PC-3 (cell line): Measurements from ENCODE around the gene EPM2A. TPM values are rescaled to one million over a fixed set of nuclear protein-coding genes. Genes with fewer than 3 reads are reported as not detected.

Source experiments
- ATAC-seq: fragments of 200-7000 bp; cut with Tn5 transposase; 2 replicates; pipeline ENCODE4 v1.9.1; 2020; ENCODE audit warnings: mild to moderate bottlenecking, moderate library complexity
- BruUV-seq: library from RNA; stranded (reverse); fragments of 400-500 nt; replicated peaks from 2 replicates; lab custom pipeline; 2021; lab: Mats Ljungman, UMichigan
- CTCF ChIA-PET: fragments of 300-600 bp; sonication (Branson Sonifier 250); formaldehyde crosslinking; loops from one replicate; lab custom pipeline; 2022; ENCODE audit warnings: antibody characterized with exemption; lab: Charles Lee
- POLR2A ChIA-PET: fragments of 300-600 bp; sonication (Branson Sonifier 250); formaldehyde crosslinking; loops from one replicate; lab custom pipeline; 2022; ENCODE audit warnings: antibody characterized with exemption; ENCODE audit not compliant: unreplicated experiment; lab: Charles Lee
- DNase-seq: peaks from one replicate; pipeline ENCODE4 v3.0.0-alpha.2; 2015
- H2AFZ ChIP-seq: fragments of 300-600 bp; sonication (generic); 2 replicates; pipeline ENCODE4 v1.6.0; 2016; ENCODE audit warnings: antibody characterized with exemption, low read length
- H3F3A ChIP-seq: fragments of 300-600 bp; sonication (generic); one replicate; pipeline ENCODE4 v1.6.0; 2017; ENCODE audit warnings: antibody characterized with exemption, low read length, control low read depth, mild to moderate bottlenecking; ENCODE audit not compliant: unreplicated experiment
- H3K27ac ChIP-seq: fragments of 300-600 bp; sonication (generic); 2 replicates; pipeline ENCODE4 v1.5.1; 2016; ENCODE audit warnings: mild to moderate bottlenecking, low read length
- H3K27me3 ChIP-seq: fragments of 300-600 bp; sonication (generic); 2 replicates; pipeline ENCODE4 v1.6.1; 2016; ENCODE audit warnings: low read length, mixed read lengths
- H3K36me3 ChIP-seq: fragments of 300-600 bp; sonication (generic); 2 replicates; pipeline ENCODE4 v1.6.1; 2016; ENCODE audit warnings: low read depth, mixed run types, low read length, mixed read lengths
- H3K4me1 ChIP-seq: fragments of 300-600 bp; sonication (generic); 2 replicates; pipeline ENCODE4 v1.5.1; 2016; ENCODE audit warnings: low read length; ENCODE audit not compliant: insufficient read depth
- H3K4me2 ChIP-seq: fragments of 300-600 bp; sonication (generic); 2 replicates; pipeline ENCODE4 v1.6.0; 2016; ENCODE audit warnings: low read length
- H3K4me3 ChIP-seq: fragments of 300-600 bp; sonication (generic); 2 replicates; pipeline ENCODE4 v1.5.1; 2016; ENCODE audit warnings: mild to moderate bottlenecking, low read length, mixed read lengths
- H3K79me2 ChIP-seq: fragments of 300-600 bp; sonication (generic); 2 replicates; pipeline ENCODE4 v1.6.1; 2017; ENCODE audit warnings: low read length, mixed read lengths
- H3K9ac ChIP-seq: fragments of 300-600 bp; sonication (generic); 2 replicates; pipeline ENCODE4 v1.6.0; 2016; ENCODE audit warnings: mild to moderate bottlenecking, low read length
- H3K9me2 ChIP-seq: fragments of 300-600 bp; sonication (generic); replicated peaks from 2 replicates; pipeline ENCODE4 v1.6.1; 2016; ENCODE audit warnings: mixed run types, low read length, mixed read lengths
- H3K9me3 ChIP-seq: fragments of 300-600 bp; sonication (generic); 2 replicates; pipeline ENCODE4 v1.6.1; 2016; ENCODE audit warnings: low read length, mixed read lengths
- H4K20me1 ChIP-seq: fragments of 300-600 bp; sonication (generic); 2 replicates; pipeline ENCODE4 v1.6.1; 2016; ENCODE audit warnings: low read length, mixed read lengths
- CTCF ChIP-seq: fragments of 300-600 bp; sonication (generic); conservative IDR thresholded peaks from 2 replicates; pipeline ENCODE4 v1.5.1; 2017; ENCODE audit warnings: antibody characterized with exemption, low read depth, mild to moderate bottlenecking, low read length
- EZH2 ChIP-seq: fragments of 300-600 bp; sonication (generic); IDR thresholded peaks from one replicate; pipeline ENCODE4 v1.6.1; 2017; ENCODE audit warnings: antibody characterized with exemption, mild to moderate bottlenecking, low read length; ENCODE audit not compliant: unreplicated experiment
- EZH2phosphoT487 ChIP-seq: fragments of 300-600 bp; sonication (generic); IDR thresholded peaks from 2 replicates; pipeline ENCODE4 v1.6.1; 2018; ENCODE audit warnings: mild to moderate bottlenecking, antibody characterized with exemption, low read length, borderline replicate concordance
- intact Hi-C: fragments of 100-400 bp; cut with micrococcal nuclease; formaldehyde crosslinking; loops from 2 replicates; pipeline ENCODE4 v1.9.0; 2023
- total RNA-seq: library from RNA; depleted of rRNA; stranded (reverse); fragments of >200 nt; gene quantifications from 2 replicates; pipeline ENCODE4 v1.2.3, GENCODE V29; 2014

The EPM2A gene
- total RNA-seq, 1 experiment from 2014 or later: 2.9 TPM

- no peaks in the 10 kb centered on the region for H3K4me1 ChIP-seq
- H3K9ac ChIP-seq: no peak overlapping the region
- no peaks in the 10 kb centered on the region for H3K36me3 ChIP-seq
- no peaks in the 10 kb centered on the region for H3K9me2 ChIP-seq
- POLR2A ChIA-PET: no interaction called here
- H3K4me2 ChIP-seq: no peak overlapping the region
- no TSS peak for BruUV-seq
- intact Hi-C loops: no loop called here
- DNase-seq (no peak), ATAC-seq (no peak)
- no peak for TF ChIP-seq EZH2phosphoT487
- no peak for TF ChIP-seq CTCF
- TF ChIP-seq EZH2: no peak
- H3K4me3 ChIP-seq: no peak overlapping the region
- no peaks in the 10 kb centered on the region for H3K27me3 ChIP-seq
- CTCF ChIA-PET: no interaction called here
- no peak overlapping the region for H3K27ac ChIP-seq
- H3K9me3 ChIP-seq: no peaks in the 10 kb centered on the region
- H3K79me2 ChIP-seq: no peaks in the 10 kb centered on the region
- no peak overlapping the region for H2AFZ ChIP-seq
- no peaks in the 10 kb centered on the region for H3F3A ChIP-seq
- H4K20me1 ChIP-seq: no peaks in the 10 kb centered on the region
Observed at GRCh38 chr6:145727817-145728388, 7.4 kb downstream of the EPM2A start.

- no peak overlapping the region for H2AFZ ChIP-seq
- no peaks in the 10 kb centered on the region for H3F3A ChIP-seq
- H3K27ac ChIP-seq: no peak overlapping the region
- TF ChIP-seq EZH2phosphoT487: no peak
- no peak for TF ChIP-seq CTCF
- no peak for TF ChIP-seq EZH2
- no peak overlapping the region for H3K9ac ChIP-seq
- H3K79me2 ChIP-seq: no peaks in the 10 kb centered on the region
- intact Hi-C loops: no loop called here
- no peaks in the 10 kb centered on the region for H3K4me1 ChIP-seq
- H3K27me3 ChIP-seq: no peaks in the 10 kb centered on the region
- BruUV-seq: no TSS peak
- POLR2A ChIA-PET: no interaction called here
- no peaks in the 10 kb centered on the region for H4K20me1 ChIP-seq
- H3K9me3 ChIP-seq: no peaks in the 10 kb centered on the region
- H3K4me2 ChIP-seq: no peak overlapping the region
- ATAC-seq (no peak), DNase-seq (no peak)
- CTCF ChIA-PET: interaction anchor here (0.7 kb wide), 1 partner anchor 353 kb away, joined by 4 read pairs; no protein-coding TSS in a partner anchor
- no peaks in the 10 kb centered on the region for H3K36me3 ChIP-seq
- no peak overlapping the region for H3K4me3 ChIP-seq
- no peaks in the 10 kb centered on the region for H3K9me2 ChIP-seq
Observed at GRCh38 chr6:145725570-145725969, 9.8 kb downstream of the EPM2A start.

GRCh38 chr6:145723646-145724045, 11.7 kb downstream of the EPM2A start:
- DNase-seq: peak; percentile 8
- CTCF ChIA-PET: no interaction called here
- Histone ChIP-seq H3K79me2 (no peaks in the 10 kb centered on the region), H2AFZ (no peak overlapping the region), H3K27me3 (no peaks in the 10 kb centered on the region), H3K9ac (no peak overlapping the region), H3K4me1 (no peaks in the 10 kb centered on the region), H3K4me3 (no peak overlapping the region), H3K27ac (no peak overlapping the region), H3K4me2 (no peak overlapping the region), H4K20me1 (no peaks in the 10 kb centered on the region), H3F3A (no peaks in the 10 kb centered on the region), H3K36me3 (no peaks in the 10 kb centered on the region), H3K9me3 (no peaks in the 10 kb centered on the region), H3K9me2 (no peaks in the 10 kb centered on the region)
- TF ChIP-seq CTCF (no peak), EZH2 (no peak), EZH2phosphoT487 (no peak)
- POLR2A ChIA-PET: no interaction called here
- ATAC-seq: peak; percentile 31
- intact Hi-C loops: no loop called here
- BruUV-seq: no TSS peak
